ENCODE data around the gene RIOK3. TPM values are rescaled to one million over a fixed set of nuclear protein-coding genes. Genes with fewer than 3 reads are reported as not detected.

The RIOK3 gene
- total RNA-seq, 1 experiment from 2014 or later, result 41.4 TPM

GRCh38 chr18:23415515-23415914, 37.6 kb upstream of the RIOK3 start:
- TF ChIP-seq CTCF (conservative IDR thresholded peaks at IDR 0.05; ENCODE audit: low read depth, low read length), result no peak
- no peak for TF ChIP-seq EZH2 (IDR thresholded peaks at IDR 0.05; ENCODE audit: low read length, unreplicated experiment)
- no peak for TF ChIP-seq EZH2phosphoT487 (IDR thresholded peaks at IDR 0.05; ENCODE audit: borderline replicate concordance, low read length)
- H3K9ac ChIP-seq (ENCODE audit: low read length), result no peak overlapping the region
- POLR2A ChIA-PET (ENCODE audit: unreplicated experiment), result no interaction called here
- ATAC-seq (no peak), DNase-seq (no peak)
- no peak overlapping the region for H3K4me3 ChIP-seq (ENCODE audit: low read length)
- no peaks in the 10 kb centered on the region for H3K9me3 ChIP-seq (ENCODE audit: low read length)
- CTCF ChIA-PET, result no interaction called here
- H3K27ac ChIP-seq (ENCODE audit: low read length), result no peak overlapping the region
- H3K27me3 ChIP-seq (ENCODE audit: low read length), result no peaks in the 10 kb centered on the region
- H3K36me3 ChIP-seq (ENCODE audit: low read depth, low read length), result no peaks in the 10 kb centered on the region
- no TSS peak for BruUV-seq (replicated peaks)
- H3K9me2 ChIP-seq (replicated peaks; ENCODE audit: low read length), result no peaks in the 10 kb centered on the region
- no peak overlapping the region for H2AFZ ChIP-seq (ENCODE audit: low read length)
- no peaks in the 10 kb centered on the region for H4K20me1 ChIP-seq (ENCODE audit: low read length)
- H3F3A ChIP-seq (ENCODE audit: low read length, unreplicated experiment), result no peaks in the 10 kb centered on the region
- no peaks in the 10 kb centered on the region for H3K79me2 ChIP-seq (ENCODE audit: low read length)
- H3K4me2 ChIP-seq (ENCODE audit: low read length), result no peak overlapping the region
- H3K4me1 ChIP-seq (ENCODE audit: insufficient read depth, low read length), result no peaks in the 10 kb centered on the region
- intact Hi-C loops (cut with micrococcal nuclease), result no loop called here

- POLR2A ChIA-PET (ENCODE audit: unreplicated experiment), result no interaction called here
- Histone ChIP-seq H3K4me2 (ENCODE audit: low read length) (no peak overlapping the region), H3K9me2 (replicated peaks; ENCODE audit: low read length) (no peaks in the 10 kb centered on the region), H3F3A (ENCODE audit: low read length, unreplicated experiment) (no peaks in the 10 kb centered on the region), H4K20me1 (ENCODE audit: low read length) (no peaks in the 10 kb centered on the region), H3K27ac (ENCODE audit: low read length) (no peak overlapping the region), H3K36me3 (ENCODE audit: low read depth, low read length) (no peaks in the 10 kb centered on the region), H3K4me3 (ENCODE audit: low read length) (no peak overlapping the region), H3K79me2 (ENCODE audit: low read length) (no peaks in the 10 kb centered on the region), H3K9me3 (ENCODE audit: low read length) (no peaks in the 10 kb centered on the region), H3K4me1 (ENCODE audit: insufficient read depth, low read length) (no peaks in the 10 kb centered on the region), H3K9ac (ENCODE audit: low read length) (no peak overlapping the region), H2AFZ (ENCODE audit: low read length) (no peak overlapping the region), H3K27me3 (ENCODE audit: low read length) (no peaks in the 10 kb centered on the region)
- no TSS peak for BruUV-seq (replicated peaks)
- no peak for ATAC-seq
- no peak for DNase-seq
- no peak for TF ChIP-seq CTCF (conservative IDR thresholded peaks at IDR 0.05; ENCODE audit: low read depth, low read length)
- no peak for TF ChIP-seq EZH2 (IDR thresholded peaks at IDR 0.05; ENCODE audit: low read length, unreplicated experiment)
- no peak for TF ChIP-seq EZH2phosphoT487 (IDR thresholded peaks at IDR 0.05; ENCODE audit: borderline replicate concordance, low read length)
- CTCF ChIA-PET, result no interaction called here
- intact Hi-C loops (cut with micrococcal nuclease), result no loop called here
Observed at GRCh38 chr18:23416298-23416697, 36.8 kb upstream of the RIOK3 start.

- intact Hi-C loops (cut with micrococcal nuclease), result no loop called here
- Histone ChIP-seq H3K27ac (ENCODE audit: low read length) (no peak overlapping the region), H2AFZ (ENCODE audit: low read length) (no peak overlapping the region), H3K27me3 (ENCODE audit: low read length) (no peaks in the 10 kb centered on the region), H4K20me1 (ENCODE audit: low read length) (no peaks in the 10 kb centered on the region), H3K4me1 (ENCODE audit: insufficient read depth, low read length) (peaks cover 15% of the 10 kb centered on the region), H3K79me2 (ENCODE audit: low read length) (no peaks in the 10 kb centered on the region), H3K4me3 (ENCODE audit: low read length) (no peak overlapping the region), H3K9me3 (ENCODE audit: low read length) (no peaks in the 10 kb centered on the region), H3K4me2 (ENCODE audit: low read length) (no peak overlapping the region), H3K9ac (ENCODE audit: low read length) (no peak overlapping the region), H3K36me3 (ENCODE audit: low read depth, low read length) (no peaks in the 10 kb centered on the region), H3K9me2 (replicated peaks; ENCODE audit: low read length) (no peaks in the 10 kb centered on the region), H3F3A (ENCODE audit: low read length, unreplicated experiment) (no peaks in the 10 kb centered on the region)
- no peak for DNase-seq
- ATAC-seq, result peak; percentile 48
- no TSS peak for BruUV-seq (replicated peaks)
- ChIA-PET CTCF (no interaction called here), POLR2A (ENCODE audit: unreplicated experiment) (no interaction called here)
- no peak for TF ChIP-seq EZH2phosphoT487 (IDR thresholded peaks at IDR 0.05; ENCODE audit: borderline replicate concordance, low read length)
- TF ChIP-seq EZH2 (IDR thresholded peaks at IDR 0.05; ENCODE audit: low read length, unreplicated experiment), result no peak
- no peak for TF ChIP-seq CTCF (conservative IDR thresholded peaks at IDR 0.05; ENCODE audit: low read depth, low read length)
Observed at GRCh38 chr18:23421277-23421676, 31.8 kb upstream of the RIOK3 start.
